Posterior cingulate gyrus (tissue), 11 donors: Measurements from ENCODE around the gene MERTK.
"Not testable (repeated sequence)": the region's sequence is repeated elsewhere in the genome, so short reads cannot be mapped to it uniquely, and the experiment has no call there.

Experiments used
- DNase-seq, 10 donors: peaks; one replicate each; pipeline versions ENCODE4 v3.0.0 to v3.0.0-alpha.2; 2020 to 2021; ENCODE audit warnings: mixed read lengths in 3 of 10
- intact Hi-C: fragments of 100-400 bp; cut with DNase I; formaldehyde crosslinking; loops from one replicate; pipeline ENCODE4 v1.15.1; 2023

Gene MERTK

DNA sequence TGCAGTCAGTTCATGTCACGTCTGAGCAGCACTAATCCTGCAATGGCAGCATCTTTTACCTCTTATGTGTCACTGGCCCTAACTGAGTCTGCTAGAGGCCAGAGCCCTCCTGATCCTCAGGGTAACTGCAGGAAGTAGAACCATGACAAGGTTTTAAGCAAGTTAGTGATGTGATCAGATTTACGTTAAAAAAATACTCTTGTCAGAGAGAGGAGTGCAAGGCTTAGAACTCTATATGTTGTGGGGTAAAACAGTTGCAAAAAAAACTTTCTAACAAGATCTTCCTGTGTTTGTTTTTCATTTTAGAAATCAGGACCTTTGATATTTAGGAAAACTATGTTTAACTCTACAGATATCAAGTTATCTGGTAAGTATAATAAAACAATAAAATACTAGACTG is 161.3 kb downstream of the MERTK start:
- intact Hi-C loops = loop anchor here (5.0 to 10.0 kb wide), 2 partner anchors 423 to 585 kb away; partner anchors contain the start of genes SLC20A1 and TTL

DNA sequence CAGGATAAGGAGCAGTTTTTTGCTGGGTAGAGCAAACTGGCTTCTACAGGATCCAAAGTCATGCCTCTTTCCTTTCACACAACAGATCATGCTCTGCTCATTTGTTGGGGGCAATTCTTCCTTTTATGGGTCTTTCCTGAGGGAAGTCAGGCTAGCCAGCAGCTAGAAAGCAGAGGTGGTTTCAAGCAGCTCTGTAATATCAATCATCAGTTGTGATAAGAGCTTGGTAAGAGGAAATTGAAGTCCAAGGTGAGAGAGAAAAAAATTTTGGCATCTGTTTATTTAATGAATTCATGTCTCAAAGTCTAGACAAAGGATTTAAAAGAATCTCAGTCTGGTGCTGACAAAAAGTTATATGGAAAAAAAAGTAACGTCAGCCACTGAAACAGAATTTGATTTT is 162.9 kb downstream of the MERTK start:
- intact Hi-C loops = no loop called here

More for the DNA sequence above, 161.3 kb downstream of the MERTK start:
- DNase-seq = no peak

DNA sequence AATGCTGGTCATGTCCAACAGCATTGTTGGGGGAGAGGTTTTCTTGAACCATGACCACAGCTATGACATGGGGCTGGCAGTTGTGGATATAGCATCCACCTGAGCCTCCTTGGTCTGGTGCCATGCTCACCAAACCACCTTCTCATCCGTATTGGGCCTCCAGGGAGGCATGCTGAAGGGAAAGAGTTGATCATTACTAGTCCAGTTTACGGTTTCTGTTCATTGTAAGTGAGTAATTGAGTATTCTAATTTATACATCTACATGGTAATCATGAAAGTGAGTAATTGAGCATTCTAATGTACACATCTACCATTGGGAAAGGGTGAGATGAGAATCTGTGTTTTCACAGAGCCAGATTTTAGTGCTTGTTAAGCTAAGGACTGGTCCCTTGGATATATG is 163.4 kb downstream of the MERTK start:
- DNase-seq = no peak
- intact Hi-C loops = no loop called here

More for the DNA sequence above, 162.9 kb downstream of the MERTK start:
- no peak for DNase-seq

DNA sequence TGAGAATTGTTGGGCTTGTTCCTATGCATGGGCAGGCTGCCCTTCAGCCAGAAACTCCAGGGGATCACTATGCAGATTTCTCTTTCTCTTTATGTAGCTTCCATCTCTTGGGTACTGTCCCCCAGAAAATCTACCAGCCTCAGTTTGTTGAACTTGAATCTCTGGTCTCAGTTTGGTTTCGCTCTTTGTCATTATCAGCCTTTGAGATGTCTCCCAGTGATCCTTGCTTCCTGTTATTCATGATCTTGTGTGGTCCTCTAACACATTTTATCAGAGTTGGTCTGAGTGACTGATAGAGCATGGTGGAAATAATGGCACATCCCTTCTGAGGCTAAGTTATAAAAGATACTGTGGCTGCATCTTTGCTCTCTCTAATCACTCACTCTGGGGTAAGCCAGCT is 164.5 kb downstream of the MERTK start:
- intact Hi-C loops = no loop called here
- no peak for DNase-seq

DNA sequence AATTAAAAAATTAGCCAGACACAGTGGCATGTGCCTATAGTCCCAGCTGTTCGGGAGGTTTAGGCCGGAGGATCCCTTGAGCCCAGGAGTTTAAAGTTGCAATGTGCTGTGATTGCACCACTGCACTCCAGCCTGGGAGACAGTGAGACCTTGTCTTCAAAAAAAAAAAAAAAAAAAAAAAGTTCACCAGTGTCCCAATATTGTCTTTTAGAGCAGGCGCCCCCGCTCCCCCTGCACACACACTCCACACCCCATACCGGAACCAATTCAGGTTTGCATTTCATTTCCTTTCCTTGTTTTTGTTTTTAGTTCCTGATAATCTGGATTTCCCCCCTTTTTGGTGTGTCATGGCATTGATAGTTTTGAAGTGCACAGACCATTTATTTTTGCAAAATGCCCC is 167.1 kb downstream of the MERTK start:
- DNase-seq = no peak
- intact Hi-C loops = no loop called here

DNA sequence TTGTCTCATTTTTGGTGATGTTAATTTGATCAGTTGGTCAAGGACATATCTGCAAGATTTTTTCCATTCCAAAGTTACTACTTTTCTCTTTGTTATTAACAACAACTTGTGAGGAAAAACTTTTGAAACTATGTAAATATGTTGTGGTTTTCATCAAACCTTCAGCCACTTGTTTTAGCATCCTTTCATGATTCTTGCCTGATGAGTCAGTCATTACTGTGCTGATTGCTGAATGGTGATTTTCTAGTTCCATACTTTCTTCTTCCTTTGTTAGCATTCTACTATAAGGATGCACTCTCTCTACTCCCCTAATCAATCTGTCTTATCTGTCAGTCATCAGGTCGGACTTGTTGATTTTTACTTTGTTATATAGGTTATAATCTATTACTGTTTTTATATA is 167.6 kb downstream of the MERTK start:
- intact Hi-C loops = no loop called here
- DNase-seq = no peak

DNA sequence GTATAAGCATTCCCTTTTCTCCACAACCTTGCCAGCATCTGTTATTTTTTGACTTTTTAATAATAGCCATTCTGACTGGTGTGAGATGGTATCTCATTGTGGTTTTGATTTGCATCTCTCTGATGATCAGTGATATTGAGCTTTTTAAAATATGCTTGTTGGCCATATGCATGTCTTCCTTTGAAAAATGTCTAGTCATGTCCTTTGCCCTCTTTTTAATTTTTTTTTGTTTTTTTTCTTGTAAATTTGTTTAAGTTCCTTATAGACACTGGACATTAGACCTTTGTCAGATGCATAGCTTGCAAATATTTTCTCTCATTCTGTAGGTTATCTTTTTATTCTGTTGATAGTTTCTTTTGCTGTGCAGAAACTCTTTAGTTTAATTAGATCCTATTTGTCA is 171.4 kb downstream of the MERTK start:
- intact Hi-C loops, DNase-seq: not testable (repeated sequence)

DNA sequence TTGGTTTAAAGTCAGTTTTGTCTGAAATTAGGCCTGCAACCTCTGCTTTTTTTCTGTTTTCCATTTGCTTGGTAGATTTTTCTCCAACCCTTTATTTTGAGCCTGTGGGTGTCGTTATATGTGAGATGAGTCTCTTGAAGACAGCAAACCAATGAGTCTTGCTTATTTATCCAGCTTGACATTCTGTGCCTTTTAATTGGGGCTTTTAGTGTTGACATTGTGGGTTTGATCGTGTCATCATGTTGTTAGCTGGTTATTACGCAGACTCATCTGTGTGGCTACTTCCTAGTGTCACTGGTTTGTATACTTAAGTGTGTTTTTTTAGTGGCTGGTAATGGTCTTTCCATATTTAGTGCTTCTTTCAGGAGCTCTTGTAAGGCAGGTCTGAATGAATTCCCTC is 175.5 kb downstream of the MERTK start:
- intact Hi-C loops = no loop called here
- DNase-seq = no peak

DNA sequence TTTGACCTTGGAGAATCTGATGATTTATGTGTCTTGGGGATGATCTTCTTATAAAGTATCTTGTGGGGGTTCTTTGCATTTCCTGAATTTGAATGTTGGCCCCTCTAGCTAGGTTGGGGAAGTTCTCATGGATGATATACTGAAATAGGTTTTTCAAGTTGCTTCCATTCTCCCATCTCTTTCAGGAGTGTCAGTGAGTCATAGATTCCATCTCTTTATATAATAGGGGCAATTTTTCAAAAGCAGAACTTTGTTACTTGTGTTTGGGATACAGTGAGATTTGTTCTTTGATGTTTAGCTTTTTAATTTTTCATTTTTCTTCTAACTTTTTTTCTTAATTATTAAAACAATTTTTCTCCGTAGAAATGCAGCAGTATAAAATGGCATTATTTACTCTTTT is 176.1 kb downstream of the MERTK start:
- no peak for DNase-seq
- intact Hi-C loops = no loop called here

DNA sequence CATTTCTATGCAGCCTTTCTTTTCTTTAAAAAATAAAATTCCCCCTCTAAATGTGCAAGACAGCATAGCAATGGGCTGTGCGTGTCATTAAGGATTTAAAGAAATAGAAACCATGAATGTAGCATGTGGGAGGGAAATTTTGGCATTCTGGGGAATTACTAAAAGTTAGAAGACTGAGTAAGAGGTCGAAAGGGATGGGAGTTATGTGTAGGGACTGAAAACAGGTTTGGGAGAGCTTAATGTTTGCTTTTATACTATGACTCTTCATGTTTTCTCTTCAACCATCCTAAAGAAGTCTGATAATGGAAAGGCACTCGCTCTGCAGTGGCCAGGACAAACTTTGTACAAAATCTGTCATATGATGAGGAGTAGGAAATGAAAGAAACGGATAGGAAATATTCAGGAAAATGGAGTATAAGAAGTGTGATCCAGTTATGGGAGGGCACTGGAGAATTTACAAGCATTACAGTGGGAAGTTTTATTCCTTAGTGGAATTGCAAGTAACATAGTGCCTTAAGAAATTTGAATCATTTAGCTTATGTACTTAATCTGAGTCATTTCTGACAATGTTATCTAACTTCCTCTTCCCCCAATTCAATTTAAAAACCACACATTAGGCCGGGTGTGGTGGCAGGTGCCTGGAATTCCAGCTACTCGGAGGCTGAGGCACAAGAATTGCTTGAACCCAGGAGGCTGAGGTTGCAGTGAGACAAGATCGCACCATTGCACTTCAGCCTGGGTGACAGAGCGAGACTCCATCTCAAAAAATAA is 177.3 kb downstream of the MERTK start:
- no peak for DNase-seq
- intact Hi-C loops = no loop called here

DNA sequence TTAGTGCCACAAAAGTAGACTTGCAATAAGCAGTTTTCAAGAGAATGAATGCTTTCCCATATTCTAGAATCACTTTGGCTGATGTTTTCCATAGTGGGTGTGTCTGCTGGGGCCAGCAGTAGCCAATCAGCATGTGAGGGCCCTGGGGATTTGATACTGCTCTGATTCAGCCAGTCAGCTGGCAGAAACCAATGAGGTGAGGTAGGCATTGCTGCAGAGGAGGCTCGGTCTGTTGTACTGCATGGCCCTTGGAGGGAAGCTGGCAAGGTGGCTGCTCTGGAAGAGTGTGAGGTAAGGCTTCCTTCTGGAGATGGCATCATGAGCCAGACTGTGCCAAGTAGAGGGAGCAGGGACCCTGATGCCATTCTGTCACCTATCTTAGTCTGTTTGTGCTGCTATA is 179.4 kb downstream of the MERTK start:
- intact Hi-C loops = no loop called here
- no peak for DNase-seq
